ENCODE data around the gene SNRPA1. TPM values are rescaled to one million over a fixed set of nuclear protein-coding genes. Genes with fewer than 3 reads are reported as not detected.

SNRPA1 gene
- total and polyA plus RNA-seq, 2 of the 13 experiments (the other 11 are each of a cell fraction or from before 2014, with no cell fraction given), result 41.2 to 108 TPM

DNA sequence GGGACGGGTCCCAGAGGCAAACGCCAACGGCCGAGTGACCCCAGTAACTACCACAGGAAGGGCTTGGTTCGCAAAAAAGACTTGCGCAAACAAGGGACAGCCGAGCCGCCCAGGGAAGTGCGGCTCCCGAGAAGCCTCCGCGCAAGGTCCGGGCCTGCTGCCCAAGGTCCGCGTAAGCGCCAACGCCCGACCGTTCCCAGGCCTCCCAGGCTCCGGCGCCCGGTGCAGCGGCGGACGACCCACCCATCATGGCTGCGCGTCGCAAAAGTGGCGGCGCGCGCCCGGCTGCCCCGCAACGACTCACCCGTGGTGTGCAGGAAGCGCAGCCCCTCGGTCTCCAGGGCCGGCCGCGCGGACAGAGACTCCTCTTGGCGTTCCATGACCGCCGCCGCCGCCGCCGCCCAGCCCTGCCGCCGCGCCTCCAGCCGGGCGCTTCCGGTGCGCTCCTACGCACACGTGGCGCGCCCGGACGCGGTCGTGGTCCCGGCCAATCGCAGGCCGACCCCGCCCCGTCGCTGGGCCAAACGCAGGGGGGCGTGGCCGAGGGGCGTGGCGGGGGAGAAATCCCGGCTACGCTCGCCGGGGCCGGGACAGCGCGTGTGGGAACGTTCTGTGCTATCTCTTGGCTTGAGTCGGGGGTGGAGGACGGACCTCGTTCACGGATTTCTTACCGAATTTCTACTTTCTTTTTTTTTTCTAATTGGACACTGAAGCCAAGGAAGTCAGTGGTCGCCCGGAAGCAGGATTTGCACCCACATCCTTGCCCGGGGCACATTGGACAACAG lies 17.8 kb downstream of the SNRPA1 start, which contains the start of gene SELENOS (continued):
- TF ChIP-seq ZHX2 (IDR thresholded peaks at IDR 0.05; ENCODE audit: low read depth) (no peak), ZHX2 (CRISPR knock-in tag; IDR thresholded peaks at IDR 0.05; ENCODE audit: borderline replicate concordance) (0 out of 2 replicates have a peak, but pooled peaks have one; percentile 77), FOXK1 (CRISPR knock-in tag; IDR thresholded peaks at IDR 0.05; ENCODE audit: borderline replicate concordance, low read depth) (no peak), PHF5A (CRISPR knock-in tag; IDR thresholded peaks at IDR 0.05; ENCODE audit: low read depth, unreplicated experiment) (no peak), CREB1 (IDR thresholded peaks at IDR 0.05) (peak; percentile 64; the same call in 1 of the 2 replicates), CREB1 (CRISPR knock-in tag; IDR thresholded peaks at IDR 0.05) (no peak), ZNF674 (CRISPR knock-in tag; IDR thresholded peaks at IDR 0.05; ENCODE audit: low read depth) (0 out of 2 replicates have a peak, but pooled peaks have one; percentile 75), ZMYM4 (CRISPR knock-in tag; IDR thresholded peaks at IDR 0.05) (peak; percentile 43; the same call in 1 of the 2 replicates), ZNF768 (CRISPR knock-in tag; IDR thresholded peaks at IDR 0.05) (peak; percentile 73), ZNF776 (CRISPR knock-in tag; IDR thresholded peaks at IDR 0.05) (no peak; the same call in 1 of the 2 replicates), GLI4 (CRISPR knock-in tag; IDR thresholded peaks at IDR 0.05; ENCODE audit: borderline replicate concordance) (no peak), POLR2G (IDR thresholded peaks at IDR 0.05; ENCODE audit: low read depth, low read length) (peak; percentile 77)
- TF ChIP-seq, protein P1, sequence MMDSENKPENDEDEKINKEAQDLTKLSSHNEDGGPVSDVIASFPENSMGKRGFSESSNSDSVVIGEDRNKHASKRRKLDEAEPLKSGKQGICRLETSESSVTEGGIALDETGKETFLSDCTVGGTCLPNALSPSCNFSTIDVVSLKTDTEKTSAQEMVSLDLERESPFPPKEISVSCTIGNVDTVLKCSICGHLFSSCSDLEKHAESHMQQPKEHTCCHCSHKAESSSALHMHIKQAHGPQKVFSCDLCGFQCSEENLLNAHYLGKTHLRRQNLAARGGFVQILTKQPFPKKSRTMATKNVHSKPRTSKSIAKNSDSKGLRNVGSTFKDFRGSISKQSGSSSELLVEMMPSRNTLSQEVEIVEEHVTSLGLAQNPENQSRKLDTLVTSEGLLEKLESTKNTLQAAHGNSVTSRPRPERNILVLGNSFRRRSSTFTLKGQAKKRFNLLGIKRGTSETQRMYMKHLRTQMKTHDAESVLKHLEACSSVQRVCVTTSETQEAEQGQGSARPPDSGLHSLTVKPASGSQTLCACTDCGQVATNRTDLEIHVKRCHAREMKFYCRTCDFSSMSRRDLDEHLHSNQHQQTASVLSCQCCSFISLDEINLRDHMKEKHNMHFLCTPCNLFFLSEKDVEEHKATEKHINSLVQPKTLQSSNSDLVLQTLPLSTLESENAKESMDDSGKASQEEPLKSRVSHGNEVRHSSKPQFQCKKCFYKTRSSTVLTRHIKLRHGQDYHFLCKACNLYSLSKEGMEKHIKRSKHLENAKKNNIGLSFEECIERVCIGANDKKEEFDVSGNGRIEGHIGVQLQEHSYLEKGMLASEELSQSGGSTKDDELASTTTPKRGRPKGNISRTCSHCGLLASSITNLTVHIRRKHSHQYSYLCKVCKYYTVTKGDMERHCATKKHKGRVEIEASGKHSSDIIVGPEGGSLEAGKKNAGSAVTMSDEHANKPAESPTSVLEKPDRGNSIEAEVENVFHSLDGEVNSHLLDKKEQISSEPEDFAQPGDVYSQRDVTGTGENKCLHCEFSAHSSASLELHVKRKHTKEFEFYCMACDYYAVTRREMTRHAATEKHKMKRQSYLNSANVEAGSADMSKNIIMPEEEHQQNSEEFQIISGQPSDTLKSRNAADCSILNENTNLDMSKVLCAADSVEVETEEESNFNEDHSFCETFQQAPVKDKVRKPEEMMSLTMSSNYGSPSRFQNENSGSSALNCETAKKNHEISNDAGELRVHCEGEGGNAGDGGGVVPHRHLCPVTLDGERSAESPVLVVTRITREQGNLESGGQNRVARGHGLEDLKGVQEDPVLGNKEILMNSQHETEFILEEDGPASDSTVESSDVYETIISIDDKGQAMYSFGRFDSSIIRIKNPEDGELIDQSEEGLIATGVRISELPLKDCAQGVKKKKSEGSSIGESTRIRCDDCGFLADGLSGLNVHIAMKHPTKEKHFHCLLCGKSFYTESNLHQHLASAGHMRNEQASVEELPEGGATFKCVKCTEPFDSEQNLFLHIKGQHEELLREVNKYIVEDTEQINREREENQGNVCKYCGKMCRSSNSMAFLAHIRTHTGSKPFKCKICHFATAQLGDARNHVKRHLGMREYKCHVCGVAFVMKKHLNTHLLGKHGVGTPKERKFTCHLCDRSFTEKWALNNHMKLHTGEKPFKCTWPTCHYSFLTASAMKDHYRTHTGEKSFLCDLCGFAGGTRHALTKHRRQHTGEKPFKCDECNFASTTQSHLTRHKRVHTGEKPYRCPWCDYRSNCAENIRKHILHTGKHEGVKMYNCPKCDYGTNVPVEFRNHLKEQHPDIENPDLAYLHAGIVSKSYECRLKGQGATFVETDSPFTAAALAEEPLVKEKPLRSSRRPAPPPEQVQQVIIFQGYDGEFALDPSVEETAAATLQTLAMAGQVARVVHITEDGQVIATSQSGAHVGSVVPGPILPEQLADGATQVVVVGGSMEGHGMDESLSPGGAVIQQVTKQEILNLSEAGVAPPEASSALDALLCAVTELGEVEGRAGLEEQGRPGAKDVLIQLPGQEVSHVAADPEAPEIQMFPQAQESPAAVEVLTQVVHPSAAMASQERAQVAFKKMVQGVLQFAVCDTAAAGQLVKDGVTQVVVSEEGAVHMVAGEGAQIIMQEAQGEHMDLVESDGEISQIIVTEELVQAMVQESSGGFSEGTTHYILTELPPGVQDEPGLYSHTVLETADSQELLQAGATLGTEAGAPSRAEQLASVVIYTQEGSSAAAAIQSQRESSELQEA (CRISPR knock-in tag; IDR thresholded peaks at IDR 0.05; ENCODE audit: not compliant biosample characterization), result no peak

All from HepG2 (cell line).